ENCODE results near the gene CMC2.
A peak's percentile ranks its signal among the peaks of the same experiment; 100 is the strongest.

CMC2 gene

GRCh38 chr16:80947239-80947638 lies 59.4 kb downstream of the CMC2 start:
- no peak for DNase-seq
- TF ChIP-seq GATA1 (IDR thresholded peaks at IDR 0.05; ENCODE audit: low read depth, low read length) (no peak), POLR2A (IDR thresholded peaks at IDR 0.05; ENCODE audit: low read length) (no peak)

GRCh38 chr16:80946481-80946880 lies 60.2 kb downstream of the CMC2 start:
- no peak for TF ChIP-seq GATA1 (IDR thresholded peaks at IDR 0.05; ENCODE audit: low read depth, low read length)
- no peak for TF ChIP-seq POLR2A (IDR thresholded peaks at IDR 0.05; ENCODE audit: low read length)
- no peak for DNase-seq

GRCh38 chr16:80940069-80940856 lies 66.4 kb downstream of the CMC2 start:
- DNase-seq = no peak
- TF ChIP-seq POLR2A (IDR thresholded peaks at IDR 0.05; ENCODE audit: low read length) (no peak), GATA1 (IDR thresholded peaks at IDR 0.05; ENCODE audit: low read depth, low read length) (no peak)

- DNase-seq = no peak
- TF ChIP-seq GATA1 (IDR thresholded peaks at IDR 0.05; ENCODE audit: low read depth, low read length) (no peak), POLR2A (IDR thresholded peaks at IDR 0.05; ENCODE audit: low read length) (no peak)
These were observed 67.8 kb downstream of the CMC2 start for GRCh38 chr16:80938879-80939260.

- no peak for TF ChIP-seq GATA1 (IDR thresholded peaks at IDR 0.05; ENCODE audit: low read depth, low read length)
- TF ChIP-seq POLR2A (IDR thresholded peaks at IDR 0.05; ENCODE audit: low read length) = no peak
- DNase-seq = no peak
These were observed 68.4 kb downstream of the CMC2 start for GRCh38 chr16:80938004-80938878.

GRCh38 chr16:80936410-80936809 lies 70.3 kb downstream of the CMC2 start:
- no peak for TF ChIP-seq GATA1 (IDR thresholded peaks at IDR 0.05; ENCODE audit: low read depth, low read length)
- no peak for TF ChIP-seq POLR2A (IDR thresholded peaks at IDR 0.05; ENCODE audit: low read length)
- DNase-seq = no peak

- TF ChIP-seq POLR2A (IDR thresholded peaks at IDR 0.05; ENCODE audit: low read length) (no peak), GATA1 (IDR thresholded peaks at IDR 0.05; ENCODE audit: low read depth, low read length) (no peak)
- DNase-seq = no peak
These were observed 71.0 kb downstream of the CMC2 start for GRCh38 chr16:80935691-80936090.

GRCh38 chr16:80932708-80933095 lies 74.0 kb downstream of the CMC2 start:
- TF ChIP-seq GATA1 (IDR thresholded peaks at IDR 0.05; ENCODE audit: low read depth, low read length) (no peak), POLR2A (IDR thresholded peaks at IDR 0.05; ENCODE audit: low read length) (no peak)
- DNase-seq = no peak

- DNase-seq = no peak
- TF ChIP-seq POLR2A (IDR thresholded peaks at IDR 0.05; ENCODE audit: low read length) (no peak), GATA1 (IDR thresholded peaks at IDR 0.05; ENCODE audit: low read depth, low read length) (no peak)
These were observed 74.6 kb downstream of the CMC2 start for GRCh38 chr16:80931801-80932707.

GRCh38 chr16:80924372-80924978 lies 82.2 kb downstream of the CMC2 start:
- peak; percentile 31 to 52 for DNase-seq
- TF ChIP-seq GATA1 (IDR thresholded peaks at IDR 0.05; ENCODE audit: low read depth, low read length) = no peak
- TF ChIP-seq POLR2A (IDR thresholded peaks at IDR 0.05; ENCODE audit: low read length) = no peak

GRCh38 chr16:80923356-80923755 lies 83.3 kb downstream of the CMC2 start:
- TF ChIP-seq POLR2A (IDR thresholded peaks at IDR 0.05; ENCODE audit: low read length) (no peak), GATA1 (IDR thresholded peaks at IDR 0.05; ENCODE audit: low read depth, low read length) (no peak)
- DNase-seq = no peak
